IPS DF 6.9 (cell line): Measurements from ENCODE around the gene TBC1D1.
"Not testable (repeated sequence)": the region's sequence is repeated elsewhere in the genome, so short reads cannot be mapped to it uniquely, and the experiment has no call there.

Experiments used
- DNase-seq: peaks from one replicate; pipeline ENCODE4 v3.0.0-alpha.2; 2013; ENCODE audit warnings: low read depth, low spot score
- H3K27ac ChIP-seq: one replicate; pipeline ENCODE4 v1.5.1; 2013; ENCODE audit warnings: low read length, control low read depth
- H3K27me3 ChIP-seq: 2 replicates; pipeline ENCODE4 v1.6.1; 2013; ENCODE audit warnings: mild to moderate bottlenecking, low read length; ENCODE audit not compliant: control insufficient read depth, insufficient read depth
- H3K36me3 ChIP-seq: 2 replicates; pipeline ENCODE4 v1.6.1; 2013; ENCODE audit warnings: low read length; ENCODE audit not compliant: control insufficient read depth, insufficient read depth
- H3K4me1 ChIP-seq: 2 replicates; pipeline ENCODE4 v1.6.1; 2013; ENCODE audit warnings: low read length; ENCODE audit not compliant: control insufficient read depth, insufficient read depth
- H3K4me3 ChIP-seq: 2 replicates; pipeline ENCODE4 v1.5.1; 2013; ENCODE audit warnings: mild to moderate bottlenecking, low read length
- H3K9me3 ChIP-seq: 2 replicates; pipeline ENCODE4 v1.6.1; 2013; ENCODE audit warnings: low read length, inconsistent platforms; ENCODE audit not compliant: control insufficient read depth, insufficient read depth
- WGBS: extraction: QIAGEN DNeasy Blood & Tissue Kit; methylation state at CpG from one replicate; pipeline ENCODE4 v1.1.7; 2013; ENCODE audit warnings: mixed read lengths, missing lambda C conversion rate; ENCODE audit not compliant: insufficient read length, insufficient coverage; 5-methylcytosine and 5-hydroxymethylcytosine counted together

Gene TBC1D1

DNA sequence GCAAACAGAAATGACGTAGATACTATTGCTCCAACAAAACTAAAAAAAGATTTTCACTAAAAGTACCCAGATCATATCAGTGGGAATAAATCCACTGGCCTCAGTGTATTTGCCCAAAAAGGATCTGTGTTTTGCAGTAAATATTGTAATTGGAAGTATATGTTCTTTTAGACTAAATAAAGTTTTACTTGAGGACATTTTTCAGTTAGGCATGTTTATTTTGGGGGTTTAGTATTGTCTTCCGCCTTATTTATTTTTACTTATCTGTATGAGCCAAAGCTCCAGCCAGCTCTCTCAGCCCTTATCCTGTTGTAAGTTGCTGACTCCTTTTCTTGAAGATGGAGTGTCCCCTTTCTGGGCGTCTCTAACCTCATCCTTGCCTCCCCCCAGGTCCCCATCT, 119.1 kb downstream of the TBC1D1 start:
- Histone ChIP-seq H3K4me1 (peaks cover 4% of the 10 kb centered on the region; the same call in 1 of the 2 replicates), H3K27ac (no peak overlapping the region), H3K9me3 (no peaks in the 10 kb centered on the region), H3K4me3 (no peak overlapping the region), H3K36me3 (no peaks in the 10 kb centered on the region; the same call in 1 of the 2 replicates), H3K27me3 (no peaks in the 10 kb centered on the region)
- no peak for DNase-seq
- no CpG with 5 or more reads among the region's 3 CpGs for WGBS

DNA sequence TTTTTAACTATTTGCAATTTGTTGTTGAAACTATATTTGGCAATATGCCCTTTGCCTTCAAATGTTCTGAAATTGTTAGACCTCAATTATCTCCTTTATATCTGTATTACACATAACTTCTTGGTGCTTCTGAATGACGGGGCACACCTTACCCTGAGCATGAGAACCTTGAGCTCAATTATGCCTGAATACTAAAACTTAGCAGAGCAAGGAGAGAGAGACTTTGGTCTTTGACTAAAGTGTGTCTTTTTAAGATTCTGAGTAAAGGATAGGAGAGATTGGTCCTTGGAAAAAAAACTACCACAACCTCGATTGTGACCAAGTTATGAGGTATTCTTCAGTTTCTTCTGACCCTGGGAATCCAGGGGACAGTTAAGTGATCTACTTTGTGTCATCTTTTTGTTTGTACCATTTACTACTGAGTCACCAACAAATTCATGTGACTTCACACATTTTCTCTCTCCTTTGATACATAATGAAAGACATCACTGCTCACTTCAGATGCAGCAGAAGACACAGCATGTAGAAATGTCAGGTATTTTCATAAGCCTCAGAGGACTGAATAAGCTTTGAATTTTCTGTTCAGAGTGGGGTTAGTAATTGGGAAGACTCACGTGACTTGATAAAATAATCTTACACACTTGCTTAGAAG, 120.8 kb downstream of the TBC1D1 start:
- no peaks in the 10 kb centered on the region for H3K4me1 ChIP-seq
- WGBS = no CpG with 5 or more reads among the region's 3 CpGs
- no peaks in the 10 kb centered on the region for H3K27me3 ChIP-seq
- H3K36me3 ChIP-seq = peaks cover under 1% of the 10 kb centered on the region; the same call in 1 of the 2 replicates
- no peaks in the 10 kb centered on the region for H3K9me3 ChIP-seq
- H3K4me3 ChIP-seq = no peak overlapping the region
- no peak overlapping the region for H3K27ac ChIP-seq
- no peak for DNase-seq

DNA sequence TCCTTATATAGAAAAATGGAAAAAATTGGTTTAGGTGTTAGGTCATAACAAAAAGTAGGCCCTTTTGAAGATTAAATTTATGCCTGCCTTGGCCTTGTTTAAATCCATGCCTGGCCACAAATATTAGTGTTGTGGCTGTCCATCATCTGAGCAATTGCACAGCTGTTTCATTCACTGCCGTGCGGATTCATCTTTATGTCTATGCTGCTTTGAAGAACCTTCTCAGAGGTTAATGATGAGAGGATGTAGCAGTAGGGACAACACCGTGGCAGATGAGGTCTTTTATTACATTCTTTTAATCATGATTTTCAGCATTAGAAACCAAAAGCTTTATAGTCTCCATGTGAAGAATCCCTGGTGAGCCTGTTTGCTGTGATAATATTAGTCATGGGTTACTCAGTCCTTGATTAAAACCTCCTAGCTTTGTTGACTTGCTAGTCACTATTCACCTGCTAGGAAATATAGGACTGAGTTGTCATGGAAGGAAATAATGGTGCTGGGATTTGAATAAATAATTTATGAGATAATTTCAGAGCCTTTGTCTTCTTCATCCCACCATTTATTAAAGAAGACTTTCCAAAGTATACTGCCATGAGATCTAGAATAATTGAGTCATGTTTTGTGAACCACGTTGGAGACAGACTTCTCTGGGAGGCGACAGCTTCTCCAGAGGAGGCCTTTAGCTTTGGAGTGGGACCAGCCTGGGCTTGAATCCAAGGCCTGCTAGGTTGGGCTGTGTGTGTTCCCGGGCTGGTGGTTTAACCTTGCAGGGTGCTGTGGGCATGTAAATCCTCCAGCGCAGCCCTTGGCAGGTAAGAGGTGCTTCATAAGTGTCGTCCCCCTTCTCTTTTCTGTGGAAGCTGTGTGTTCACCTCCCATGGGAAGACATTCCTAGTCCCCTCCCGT, 122.8 kb downstream of the TBC1D1 start:
- no peaks in the 10 kb centered on the region for H3K9me3 ChIP-seq
- no peaks in the 10 kb centered on the region for H3K27me3 ChIP-seq
- no CpG with 5 or more reads among the region's 9 CpGs for WGBS
- DNase-seq = no peak
- H3K27ac ChIP-seq = no peak overlapping the region
- H3K4me3 ChIP-seq = no peak overlapping the region
- H3K36me3 ChIP-seq = peaks cover 8% of the 10 kb centered on the region; the same call in 1 of the 2 replicates
- no peaks in the 10 kb centered on the region for H3K4me1 ChIP-seq

DNA sequence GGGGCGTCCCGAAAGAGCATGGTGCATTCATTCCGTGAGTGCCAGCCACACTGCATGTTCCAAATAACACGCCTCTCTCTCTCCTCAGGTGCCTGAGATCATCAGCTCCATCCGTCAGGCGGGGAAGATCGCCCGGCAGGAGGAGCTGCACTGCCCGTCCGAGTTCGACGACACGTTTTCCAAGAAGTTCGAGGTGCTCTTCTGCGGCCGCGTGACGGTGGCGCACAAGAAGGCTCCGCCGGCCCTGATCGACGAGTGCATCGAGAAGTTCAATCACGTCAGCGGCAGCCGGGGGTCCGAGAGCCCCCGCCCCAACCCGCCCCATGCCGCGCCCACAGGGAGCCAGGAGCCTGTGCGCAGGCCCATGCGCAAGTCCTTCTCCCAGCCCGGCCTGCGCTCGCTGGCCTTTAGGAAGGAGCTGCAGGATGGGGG, 123.6 kb downstream of the TBC1D1 start:
- DNase-seq = no peak
- no peak overlapping the region for H3K27ac ChIP-seq
- peaks cover 8% of the 10 kb centered on the region; the same call in 1 of the 2 replicates for H3K36me3 ChIP-seq
- WGBS = no CpG with 5 or more reads among the region's 37 CpGs
- no peaks in the 10 kb centered on the region for H3K4me1 ChIP-seq
- no peaks in the 10 kb centered on the region for H3K9me3 ChIP-seq
- no peak overlapping the region for H3K4me3 ChIP-seq
- H3K27me3 ChIP-seq = no peaks in the 10 kb centered on the region

DNA sequence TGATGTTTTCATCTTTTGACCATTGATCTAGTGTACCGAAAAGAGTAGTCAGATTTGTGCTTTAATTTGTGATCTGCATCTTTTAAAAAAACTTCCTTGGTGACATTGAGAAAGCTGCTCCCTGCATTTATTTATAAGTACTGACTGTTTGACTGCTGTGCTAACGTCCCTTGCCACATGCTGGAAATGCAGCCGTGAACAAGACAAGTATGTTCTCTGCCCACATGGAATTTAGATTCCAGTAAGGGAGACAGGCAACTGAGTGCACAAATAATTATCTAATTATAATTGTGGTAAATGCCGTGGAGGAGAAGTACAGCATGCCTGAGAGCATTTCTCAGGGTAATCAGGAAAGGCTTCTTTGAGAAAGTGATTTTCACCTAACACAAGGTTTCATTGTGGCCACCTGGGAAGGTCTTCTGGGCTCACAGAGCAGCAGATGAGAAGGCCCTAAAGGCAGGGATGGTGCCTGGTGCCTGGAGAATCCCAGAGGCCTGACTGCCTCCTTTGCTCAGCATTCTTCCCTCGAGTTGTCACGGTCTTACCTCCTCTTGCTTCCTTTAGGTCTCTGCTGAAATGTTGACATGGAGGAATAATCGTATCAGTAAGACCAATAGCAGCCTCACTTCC, 125.1 kb downstream of the TBC1D1 start:
- no CpG with 5 or more reads among the region's 7 CpGs for WGBS
- Histone ChIP-seq H3K4me1 (no peaks in the 10 kb centered on the region), H3K27me3 (no peaks in the 10 kb centered on the region), H3K27ac (no peak overlapping the region), H3K9me3 (no peaks in the 10 kb centered on the region), H3K36me3 (peaks cover 8% of the 10 kb centered on the region; the same call in 1 of the 2 replicates), H3K4me3 (no peak overlapping the region)
- DNase-seq = no peak

DNA sequence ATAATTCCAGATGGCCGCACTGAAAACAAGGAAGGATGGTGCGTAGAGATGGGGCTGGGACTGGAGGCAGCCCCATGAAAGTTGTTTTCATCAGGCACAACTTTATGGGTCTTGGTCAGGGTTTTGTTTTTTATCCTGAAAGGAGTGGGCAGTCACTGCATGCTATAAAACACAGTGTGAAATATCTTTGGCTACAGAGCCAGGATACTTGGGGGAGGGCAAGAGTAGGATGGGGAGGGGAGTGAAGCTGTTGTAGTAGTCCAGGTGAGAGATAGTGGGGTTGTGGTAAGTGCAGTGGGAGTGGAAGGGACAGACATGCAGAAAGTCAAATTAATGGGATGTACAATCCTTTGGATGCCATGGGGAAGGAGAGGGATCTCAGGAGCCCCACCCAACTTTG, 125.8 kb downstream of the TBC1D1 start:
- no peaks in the 10 kb centered on the region for H3K4me1 ChIP-seq
- no peak overlapping the region for H3K27ac ChIP-seq
- DNase-seq = no peak
- H3K9me3 ChIP-seq = no peaks in the 10 kb centered on the region
- H3K4me3 ChIP-seq = no peak overlapping the region
- WGBS = no CpG with 5 or more reads among the region's 2 CpGs
- H3K27me3 ChIP-seq = no peaks in the 10 kb centered on the region
- peaks cover 8% of the 10 kb centered on the region; the same call in 1 of the 2 replicates for H3K36me3 ChIP-seq

DNA sequence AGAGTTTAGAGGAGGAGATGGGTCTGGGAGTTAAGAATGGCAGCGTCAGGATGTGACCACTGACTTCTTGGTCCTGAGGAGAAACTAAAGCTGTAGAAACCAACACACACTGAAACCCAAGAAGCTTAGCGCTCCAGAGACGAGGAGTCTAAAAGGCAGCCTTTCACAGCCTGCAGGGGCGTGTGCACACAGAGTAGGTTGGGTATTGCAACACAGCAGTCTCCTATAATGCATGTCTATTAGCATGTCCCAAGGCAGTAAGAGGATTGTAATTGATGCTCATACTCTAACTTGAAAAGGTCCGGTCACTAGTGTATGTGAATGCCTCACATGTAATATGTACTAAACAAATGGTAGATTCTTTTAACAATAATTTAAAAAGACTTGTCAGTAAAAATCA, 126.7 kb downstream of the TBC1D1 start:
- H3K36me3 ChIP-seq = peaks cover 8% of the 10 kb centered on the region; the same call in 1 of the 2 replicates
- WGBS = no CpG with 5 or more reads among the region's 5 CpGs

DNA sequence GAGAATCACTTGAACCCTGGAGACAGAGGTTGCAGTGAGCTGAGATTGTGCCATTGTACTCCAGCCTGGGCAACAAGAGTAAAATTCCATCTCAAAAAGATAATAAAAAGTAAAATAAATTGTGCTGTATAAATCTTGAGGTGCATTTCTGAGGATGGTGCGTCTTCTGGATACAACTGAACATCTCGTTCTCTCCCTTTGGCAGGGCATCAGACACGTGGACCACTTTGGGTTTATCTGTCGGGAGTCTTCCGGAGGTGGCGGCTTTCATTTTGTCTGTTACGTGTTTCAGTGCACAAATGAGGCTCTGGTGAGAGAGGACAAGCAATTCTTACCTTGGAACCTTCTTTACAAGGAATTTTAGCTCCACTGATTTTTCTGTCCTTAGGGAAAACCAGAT, 129.5 kb downstream of the TBC1D1 start:
- no CpG with 5 or more reads among the region's 7 CpGs for WGBS
- no peak overlapping the region for H3K27ac ChIP-seq
- no peak for DNase-seq
- no peak overlapping the region for H3K4me3 ChIP-seq
- H3K27me3 ChIP-seq = no peaks in the 10 kb centered on the region
- H3K9me3 ChIP-seq = no peaks in the 10 kb centered on the region
- H3K4me1 ChIP-seq = no peaks in the 10 kb centered on the region
- H3K36me3 ChIP-seq = peaks cover 8% of the 10 kb centered on the region; the same call in 1 of the 2 replicates

More for the DNA sequence above, 126.7 kb downstream of the TBC1D1 start:
- H3K27ac ChIP-seq = no peak overlapping the region
- H3K4me3 ChIP-seq = no peak overlapping the region
- H3K4me1 ChIP-seq = no peaks in the 10 kb centered on the region
- no peaks in the 10 kb centered on the region for H3K9me3 ChIP-seq
- no peaks in the 10 kb centered on the region for H3K27me3 ChIP-seq
- DNase-seq = no peak

DNA sequence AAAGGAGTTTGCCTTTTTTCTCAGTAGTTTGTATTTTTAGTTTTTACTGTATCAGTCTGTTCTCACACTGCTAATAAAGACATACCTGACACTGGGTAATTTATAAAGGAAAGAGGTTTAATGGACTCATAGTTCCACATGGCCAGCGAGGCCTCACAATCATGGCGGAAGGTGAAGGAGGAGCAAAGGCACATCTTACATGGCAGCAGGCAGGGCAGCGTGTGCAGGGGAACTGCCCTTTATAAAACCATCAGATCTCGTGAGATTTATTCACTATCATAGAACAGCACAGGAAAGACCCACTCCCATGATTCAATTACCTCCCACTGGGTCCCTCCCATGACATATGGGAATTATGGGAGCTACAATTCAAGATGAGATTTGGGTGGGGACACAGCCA, 130.1 kb downstream of the TBC1D1 start:
- not testable (repeated sequence) for H3K4me1 ChIP-seq, H3K36me3 ChIP-seq, DNase-seq, H3K27me3 ChIP-seq, H3K9me3 ChIP-seq, H3K27ac ChIP-seq, H3K4me3 ChIP-seq
- no CpG with 5 or more reads among the region's 4 CpGs for WGBS

DNA sequence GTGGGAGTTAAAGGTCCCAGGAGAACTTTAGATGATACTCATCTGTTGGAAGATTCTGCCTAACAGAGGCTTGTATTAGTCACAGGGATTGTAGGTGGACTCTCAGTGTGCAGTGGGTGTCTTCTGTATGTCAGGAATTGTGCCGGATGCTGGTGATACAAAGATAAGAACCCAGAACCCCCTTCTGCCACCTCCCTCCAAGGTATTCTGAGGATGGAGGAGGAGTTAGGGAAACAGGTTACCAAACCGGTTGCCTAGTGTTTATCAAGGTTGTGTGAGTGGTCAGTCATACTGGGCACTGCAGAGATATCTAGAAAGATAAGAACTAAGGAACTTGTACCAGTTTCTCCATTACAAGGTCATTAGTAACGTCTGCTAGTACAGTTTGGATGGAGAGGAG, 130.9 kb downstream of the TBC1D1 start:
- no peak overlapping the region for H3K4me3 ChIP-seq
- no peaks in the 10 kb centered on the region for H3K9me3 ChIP-seq
- no CpG with 5 or more reads among the region's 3 CpGs for WGBS
- H3K36me3 ChIP-seq = peaks cover 6% of the 10 kb centered on the region; the same call in 1 of the 2 replicates
- no peaks in the 10 kb centered on the region for H3K4me1 ChIP-seq
- no peak overlapping the region for H3K27ac ChIP-seq
- H3K27me3 ChIP-seq = no peaks in the 10 kb centered on the region
- DNase-seq = no peak
